Non-pigmented ciliary epithelial cell (primary cell): Measurements from ENCODE around the gene TBC1D21.

Experiments used
- DNase-seq: peaks from one replicate; pipeline ENCODE4 v3.0.0-alpha.2; 2010; ENCODE audit warnings: low read depth

The TBC1D21 gene

DNA sequence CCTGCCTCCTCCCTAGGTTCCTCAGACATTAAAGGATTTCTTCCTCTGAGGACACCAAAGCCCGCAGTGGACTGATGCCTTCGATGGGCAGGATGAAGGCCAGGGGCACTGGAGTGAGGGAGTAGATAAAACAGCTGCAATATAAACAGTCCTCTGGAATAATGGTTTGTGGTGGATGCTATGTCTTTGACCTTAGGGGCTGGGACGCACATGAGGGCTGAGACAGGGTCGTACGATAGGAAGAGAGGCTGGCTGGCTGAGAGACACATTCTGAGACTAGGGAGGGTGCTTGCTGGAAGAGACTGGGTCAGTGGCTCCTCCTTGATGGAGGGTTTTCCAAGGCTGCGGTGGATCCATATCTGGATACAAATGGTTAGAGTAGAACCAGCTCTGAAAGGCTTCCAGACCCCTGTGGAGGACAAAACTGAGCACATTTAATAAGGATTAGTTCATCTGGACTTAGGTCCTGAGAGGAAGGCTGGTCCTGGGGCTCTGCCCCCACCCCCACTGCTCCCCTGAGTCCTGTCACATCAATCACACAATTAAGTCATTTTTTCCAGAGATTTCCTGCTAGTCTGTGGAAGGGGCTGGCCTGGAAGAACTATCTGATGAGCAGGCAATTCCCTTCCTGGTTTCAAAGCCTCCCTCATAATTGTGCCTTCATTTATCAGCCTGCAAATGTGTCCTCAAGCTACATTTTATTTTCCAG, 15.8 kb downstream of the TBC1D21 start:
- DNase-seq = no peak

GRCh38 chr15:73889762-73890124, 16.4 kb downstream of the TBC1D21 start:
- DNase-seq = no peak

DNA sequence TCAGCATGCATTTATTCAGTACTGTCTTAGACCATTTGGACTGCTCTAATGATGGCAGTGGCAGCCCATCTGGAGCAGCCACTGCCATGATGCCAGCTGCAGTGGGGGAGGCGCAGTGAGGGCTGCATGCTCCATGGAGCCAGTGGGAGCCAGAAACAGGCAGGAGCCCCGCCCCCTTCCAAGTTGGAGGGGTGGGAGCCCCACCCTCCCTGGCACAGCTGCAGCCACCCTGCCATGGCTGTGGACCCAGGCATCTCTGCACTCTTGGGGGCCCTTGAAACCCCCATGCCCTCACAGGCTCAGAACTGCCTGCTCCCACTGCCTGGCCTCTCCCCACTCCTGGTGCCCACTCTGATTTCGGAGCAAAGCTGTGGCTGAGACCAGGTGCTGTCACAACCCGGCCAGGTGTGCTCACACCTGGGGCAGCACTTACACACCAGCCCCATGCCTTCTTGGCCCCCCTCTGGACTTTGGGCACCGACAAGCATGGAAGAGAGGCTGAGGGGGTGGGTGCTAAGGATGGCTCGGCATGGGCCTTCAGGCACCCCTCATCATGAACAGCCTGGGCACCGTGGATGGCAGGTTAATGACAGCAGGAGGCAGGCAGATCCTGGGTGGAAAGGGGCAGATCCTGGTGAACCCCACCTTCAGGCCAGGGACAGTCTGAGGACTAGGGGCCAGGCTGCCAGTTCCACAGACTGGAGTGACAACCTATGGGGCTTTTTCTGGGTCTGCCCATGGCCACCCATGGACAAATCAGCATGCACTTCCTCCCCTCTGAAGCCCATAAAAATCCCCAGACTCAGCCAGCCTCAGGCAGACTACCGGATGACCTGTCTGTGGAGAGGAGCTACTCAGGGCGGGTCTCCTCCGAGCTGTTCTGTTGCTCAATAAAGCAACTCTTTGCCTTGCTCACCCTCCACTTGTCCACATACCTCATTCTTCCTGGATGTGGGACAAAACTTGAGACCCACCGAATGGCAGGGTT, 18.3 kb downstream of the TBC1D21 start:
- no peak for DNase-seq

DNA sequence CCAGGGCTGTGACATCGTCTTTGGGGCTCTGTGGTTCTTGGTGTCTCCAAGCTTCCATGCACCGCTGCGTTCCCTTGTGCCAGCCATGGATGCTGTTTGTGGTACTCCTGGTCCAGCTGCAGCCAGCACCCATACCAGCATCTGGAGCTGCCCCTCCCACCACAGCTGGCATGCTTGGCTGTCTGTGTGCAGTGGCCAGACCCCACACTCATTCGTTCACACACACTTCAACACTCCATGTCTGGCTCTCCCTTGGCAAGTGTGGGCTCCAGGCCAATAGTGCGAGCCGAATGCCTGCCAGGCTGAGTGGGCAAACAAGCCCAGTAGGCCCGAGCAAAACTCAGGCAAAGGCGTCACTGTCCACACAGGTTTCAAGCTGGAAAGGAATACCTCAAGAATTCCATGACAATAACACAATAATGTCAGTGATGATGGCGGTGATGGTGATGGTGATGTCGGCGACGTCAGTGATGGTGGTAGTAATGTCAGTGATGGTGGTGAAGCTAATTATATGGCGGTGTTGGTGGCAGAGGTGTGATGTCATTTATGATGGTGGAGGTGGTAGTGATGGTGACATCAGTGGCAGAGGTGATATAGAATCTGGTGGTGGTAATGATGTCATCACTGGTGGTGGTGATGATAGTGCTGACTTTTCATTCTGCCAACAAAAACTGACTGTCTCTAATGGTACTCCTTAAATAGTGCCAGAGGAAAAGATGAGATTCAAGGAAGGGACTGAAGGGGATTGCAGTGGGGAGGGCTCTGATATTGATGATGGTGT, 19.3 kb downstream of the TBC1D21 start:
- DNase-seq = no peak

DNA sequence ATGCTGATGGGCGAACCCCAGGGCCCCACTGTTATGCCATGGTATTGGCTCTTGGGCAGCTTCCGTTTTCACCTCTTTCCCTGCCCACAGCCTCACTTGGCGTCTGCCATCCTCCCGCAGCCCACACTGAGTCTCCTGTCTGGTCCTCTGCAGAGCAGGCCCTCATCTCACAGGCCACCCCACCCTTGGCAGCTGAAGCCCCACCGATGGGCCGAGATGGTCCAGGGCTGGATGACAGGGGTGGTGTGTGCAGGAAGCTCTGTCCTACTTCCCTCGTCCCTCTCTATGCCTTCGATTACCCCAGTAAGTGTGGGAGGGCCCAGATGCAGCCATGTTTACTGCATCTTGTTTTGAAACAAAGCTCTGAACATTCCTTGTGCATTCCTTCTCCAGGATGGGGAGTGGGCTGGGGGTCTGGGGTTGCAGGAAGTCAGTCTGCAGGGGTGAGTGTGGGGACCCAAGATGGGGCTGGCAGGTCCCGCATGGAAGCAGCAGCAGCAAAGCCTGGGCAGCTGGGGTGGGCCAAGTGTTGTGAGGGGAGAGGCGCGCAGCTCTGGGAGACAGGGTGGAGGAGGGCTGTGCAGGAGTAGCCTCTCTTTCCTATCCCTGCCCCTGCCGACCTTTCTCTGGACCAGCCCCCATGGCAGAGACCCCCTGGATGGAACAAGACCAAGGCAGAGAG, 20.9 kb downstream of the TBC1D21 start:
- no peak for DNase-seq

DNA sequence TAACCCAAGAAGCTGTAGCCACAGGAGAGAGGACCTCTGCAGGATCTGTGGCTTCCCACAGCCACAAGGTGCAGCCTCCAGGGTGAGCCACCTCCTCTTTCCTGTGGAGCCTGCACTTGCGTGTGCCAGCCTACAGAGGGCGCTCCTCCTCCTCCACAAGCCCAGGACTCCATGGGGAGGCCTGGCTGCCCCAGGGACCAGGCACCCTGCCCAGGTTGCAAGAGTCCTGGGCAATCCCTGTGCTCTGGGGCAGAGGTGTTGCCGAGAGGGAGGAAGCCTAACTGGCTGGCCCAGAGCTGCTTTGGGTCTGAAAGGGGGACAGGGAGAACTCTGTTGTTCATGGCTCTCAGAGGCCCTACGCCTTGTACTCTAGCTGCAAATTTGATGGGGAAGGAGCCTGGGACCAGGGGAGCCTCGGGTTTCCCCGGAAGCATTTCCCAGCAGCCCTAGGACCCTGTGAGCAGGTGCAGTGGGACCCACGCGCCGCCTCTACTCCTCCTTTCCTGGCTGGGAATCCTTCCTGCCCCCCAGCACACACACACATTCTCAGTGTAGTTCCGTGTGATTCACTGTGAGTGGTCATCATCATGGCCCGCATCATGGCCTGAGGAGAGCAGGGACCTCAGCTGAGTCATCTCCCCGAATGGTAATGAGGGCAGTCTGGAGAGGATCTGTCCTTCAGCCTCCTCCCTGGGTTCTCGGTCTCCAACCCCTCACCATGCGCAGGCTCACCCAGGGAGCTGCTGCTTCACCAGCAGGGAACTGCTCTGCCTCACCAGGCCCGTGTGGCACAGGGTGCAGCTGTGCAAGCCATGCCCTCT, 24.3 kb downstream of the TBC1D21 start:
- peak; percentile 66 for DNase-seq

GRCh38 chr15:73899197-73900094, 26.1 kb downstream of the TBC1D21 start:
- DNase-seq = no peak

DNA sequence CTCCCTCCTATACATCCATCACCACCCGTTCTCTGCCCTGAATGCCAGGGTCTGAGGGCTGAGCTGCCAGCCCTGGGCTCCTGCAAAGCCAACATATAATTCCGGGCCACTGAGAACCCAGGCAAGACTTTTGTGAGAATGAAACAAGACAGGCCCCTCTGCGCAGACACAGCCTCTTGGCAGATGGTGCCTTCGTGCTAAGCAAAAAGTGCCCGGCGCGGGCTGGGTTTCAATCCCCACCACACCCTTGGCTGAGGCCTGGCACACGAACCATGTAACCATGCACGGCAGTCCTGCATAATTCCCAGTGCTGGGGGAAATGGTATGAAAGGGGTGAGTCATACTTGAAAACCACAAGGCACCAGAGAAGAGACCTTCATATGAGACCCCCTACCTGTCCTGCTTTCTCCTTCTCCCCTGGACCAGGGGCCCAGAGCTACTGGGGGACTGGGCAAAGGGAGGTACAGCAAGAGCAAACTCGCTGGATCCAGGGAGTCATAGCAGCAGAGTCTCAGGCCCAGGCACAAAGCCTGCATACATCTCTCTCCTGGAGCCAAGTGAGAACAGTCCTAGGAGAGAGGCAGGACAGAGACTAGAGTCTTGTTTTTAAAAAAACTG, 26.8 kb downstream of the TBC1D21 start:
- no peak for DNase-seq

DNA sequence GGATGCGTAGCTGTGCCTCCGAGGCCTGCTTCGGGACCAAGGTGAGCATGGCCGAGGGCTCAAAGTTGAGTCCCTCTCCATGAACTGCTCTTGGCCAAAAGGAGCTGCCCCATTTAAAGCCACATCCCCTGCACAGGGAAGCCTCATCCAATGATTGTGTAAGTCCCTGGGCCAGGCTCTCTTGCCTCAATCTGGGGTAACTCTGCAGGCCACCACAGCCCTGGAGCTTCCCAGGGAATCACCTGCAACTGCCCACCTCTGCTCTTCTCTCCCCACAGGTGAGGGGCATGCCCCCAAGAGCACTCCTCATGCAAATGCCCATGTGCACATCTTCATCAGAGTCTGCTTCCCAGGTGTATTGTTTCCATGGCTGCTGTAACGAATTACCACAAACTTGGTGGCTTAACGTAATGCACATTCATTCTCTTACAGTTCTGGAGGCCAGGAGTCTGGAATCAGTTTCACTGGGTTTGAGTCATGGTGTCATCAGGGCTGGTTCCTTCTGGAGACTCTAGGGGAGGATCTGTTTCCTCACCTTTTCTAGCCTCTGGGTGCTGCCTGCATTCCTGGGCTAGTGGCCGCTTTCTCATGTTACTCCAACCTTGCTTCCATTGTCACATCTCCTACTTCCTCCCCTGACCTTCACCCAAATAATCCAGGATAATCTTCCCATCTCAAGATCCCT, 27.9 kb downstream of the TBC1D21 start:
- no peak for DNase-seq

DNA sequence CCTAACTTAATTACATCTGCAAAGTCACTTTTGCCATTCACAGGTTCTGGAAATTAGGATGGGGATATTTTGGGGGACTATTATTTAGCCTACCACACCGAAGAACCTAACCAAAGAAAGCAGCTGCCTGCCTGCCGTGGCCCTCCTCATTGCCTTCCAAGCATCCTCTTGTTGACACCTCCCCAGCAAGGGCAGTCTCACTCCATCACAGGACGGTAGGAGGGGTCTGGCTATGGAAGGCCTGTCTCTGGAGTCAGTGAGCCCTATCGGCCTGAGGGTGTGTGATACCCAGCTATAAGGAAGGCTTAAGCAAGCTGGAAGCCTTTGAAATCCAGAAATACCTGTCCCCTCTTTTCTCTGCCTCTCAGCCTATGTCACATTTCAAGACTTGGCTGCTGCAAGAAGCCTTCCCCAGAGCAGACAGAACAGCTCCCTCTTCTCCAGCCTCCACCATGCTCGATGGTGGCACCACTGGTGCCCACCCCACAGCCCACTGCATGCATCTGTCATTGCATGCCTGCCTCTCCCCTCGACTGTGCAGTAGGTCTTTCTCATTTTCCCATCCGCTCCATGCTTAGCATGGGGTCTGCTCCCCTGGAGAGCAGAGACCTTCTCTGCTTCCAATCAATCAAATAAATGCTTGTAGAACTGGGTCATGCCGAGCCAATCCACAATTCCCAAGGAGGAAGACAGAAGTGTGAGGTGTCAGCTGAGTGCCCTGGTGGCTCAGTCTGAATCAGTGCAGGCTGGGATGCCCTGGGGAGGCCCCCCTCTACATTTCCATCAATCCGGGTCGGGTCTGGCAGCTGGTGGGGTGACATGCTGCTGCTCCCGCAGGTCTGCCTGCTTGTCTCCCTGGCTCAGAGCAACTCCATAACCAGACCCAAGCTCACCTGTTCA, 29.0 kb downstream of the TBC1D21 start:
- DNase-seq = no peak

GRCh38 chr15:73904026-73904815, 30.9 kb downstream of the TBC1D21 start:
- no peak for DNase-seq

DNA sequence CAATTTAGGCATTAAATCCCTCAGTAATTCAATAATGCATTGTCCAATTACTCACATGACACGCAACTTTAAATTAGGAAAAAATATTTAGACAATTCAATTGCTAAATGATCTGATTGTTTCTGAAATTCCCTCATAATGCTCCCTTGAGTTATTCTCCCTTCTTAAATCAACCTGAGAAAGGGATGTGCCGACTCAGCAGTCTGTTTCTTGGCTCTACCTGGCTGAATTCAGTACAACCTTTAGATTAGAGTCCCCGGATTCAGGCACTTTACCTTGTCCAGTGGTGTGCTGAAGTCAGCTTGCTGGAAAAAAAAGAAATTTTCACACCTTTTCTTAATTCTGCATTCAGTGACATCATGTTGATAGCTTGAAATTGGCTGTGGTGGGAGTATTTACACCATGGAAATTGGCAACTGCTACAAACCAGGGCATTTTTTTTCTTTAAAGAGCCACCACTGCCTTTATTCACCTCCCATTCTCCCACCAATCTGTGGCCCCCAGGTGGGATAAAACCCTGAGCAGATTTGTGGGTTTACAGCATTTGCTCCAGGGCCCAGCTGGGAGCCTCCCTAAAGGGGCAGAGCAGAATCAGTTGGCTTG, 32.0 kb downstream of the TBC1D21 start:
- DNase-seq = no peak

- DNase-seq = no peak
These were observed 33.1 kb downstream of the TBC1D21 start for GRCh38 chr15:73906346-73907034.

DNA sequence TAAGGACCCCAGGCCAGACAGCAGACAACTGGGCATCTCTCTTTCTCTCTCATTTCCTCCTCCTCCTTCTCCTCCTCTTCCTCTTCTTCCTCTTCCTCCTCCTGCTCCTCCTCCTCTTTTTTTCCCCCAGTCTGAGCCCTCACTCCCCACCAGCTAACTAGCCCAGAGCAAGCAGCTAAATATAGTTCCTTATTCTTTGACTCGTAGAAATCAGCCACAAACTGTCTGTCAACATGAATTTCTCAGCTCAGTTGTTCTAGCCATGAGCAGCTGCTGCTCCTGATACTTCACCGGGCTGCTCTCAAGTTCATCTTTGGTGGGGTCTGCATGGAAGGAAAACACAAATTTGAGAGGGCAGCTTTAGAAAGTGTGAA, 33.7 kb downstream of the TBC1D21 start:
- DNase-seq = no peak

DNA sequence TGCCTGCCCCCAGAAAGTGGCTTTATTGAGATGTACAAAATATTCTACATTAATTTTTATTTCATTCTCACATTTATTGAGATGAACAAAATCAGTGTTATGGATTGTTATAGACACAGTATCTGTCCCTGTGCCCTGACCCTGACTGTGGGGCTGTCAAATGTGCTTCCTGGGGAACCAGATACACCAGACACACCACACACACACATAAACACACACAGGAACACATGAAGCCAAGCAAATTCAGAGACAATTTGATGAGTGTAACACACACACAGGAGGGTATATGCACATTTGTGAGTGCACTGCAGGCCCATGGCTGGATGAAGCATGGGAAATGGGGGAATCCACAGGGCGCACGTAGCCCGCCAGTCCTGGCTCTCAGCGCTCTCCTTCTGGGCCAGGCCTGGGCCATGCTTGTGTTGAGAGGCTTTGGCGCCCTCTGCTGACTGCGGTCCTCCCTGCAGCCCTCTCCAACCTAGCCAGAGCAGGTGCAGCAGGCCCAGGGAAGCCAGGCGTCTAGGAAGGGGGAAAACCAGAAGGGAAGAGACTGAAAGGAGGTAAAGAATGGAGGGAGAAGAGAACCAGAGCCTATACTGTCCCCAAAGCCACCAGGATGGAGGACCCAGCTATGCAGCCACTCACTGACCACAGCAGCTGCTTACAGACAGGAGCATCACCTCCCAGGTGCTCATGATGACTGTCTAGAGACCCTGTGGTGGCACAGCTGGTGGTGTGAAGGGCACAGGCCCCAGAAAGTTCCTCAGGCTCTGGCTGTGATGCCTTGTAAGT, 34.9 kb downstream of the TBC1D21 start:
- DNase-seq = no peak
